Activated naive CD8-positive, alpha-beta T cell (primary cell): ENCODE results near the gene MBP.
A peak's percentile ranks its signal among the peaks of the same experiment; 100 is the strongest.

Experiments used
- H3K27ac Mint-ChIP-seq: one replicate; pipeline ENCODE4 v1.8.0; 2021; ENCODE audit warnings: mixed read lengths
- H3K27me3 Mint-ChIP-seq: one replicate; pipeline ENCODE4 v1.8.0; 2021; ENCODE audit warnings: mixed read lengths
- H3K36me3 Mint-ChIP-seq: one replicate; pipeline ENCODE4 v1.8.0; 2021; ENCODE audit warnings: mixed read lengths
- H3K4me1 Mint-ChIP-seq: one replicate; pipeline ENCODE4 v1.8.0; 2021; ENCODE audit warnings: low read depth, mixed read lengths
- H3K4me3 Mint-ChIP-seq: one replicate; pipeline ENCODE4 v1.8.0; 2021; ENCODE audit warnings: mild to moderate bottlenecking, mixed read lengths
- H3K9me3 Mint-ChIP-seq: one replicate; pipeline ENCODE4 v1.8.0; 2021; ENCODE audit warnings: low read depth, mixed read lengths

MBP gene

DNA sequence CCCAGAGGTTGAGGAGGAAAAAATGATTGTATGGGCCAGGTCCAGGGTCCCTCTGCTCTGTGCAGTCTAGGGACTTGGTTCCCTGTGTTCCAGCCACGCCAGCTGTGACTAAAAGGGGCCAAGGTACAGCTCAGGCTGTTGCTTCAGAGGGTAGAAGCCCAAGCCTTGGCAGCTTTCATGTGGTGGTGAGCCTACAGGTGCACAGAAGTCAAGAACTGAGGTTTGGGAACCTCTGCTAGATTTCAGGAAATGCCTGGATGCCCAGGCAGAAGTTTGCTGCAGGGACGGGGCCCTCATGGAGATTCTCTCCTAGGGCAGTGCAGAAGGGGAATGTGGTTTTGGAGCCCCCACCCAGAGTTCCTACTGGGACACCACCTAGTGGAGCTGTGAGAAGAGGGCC, 10.6 kb upstream of the MBP start:
- Mint-ChIP-seq H3K4me1 (peaks cover 48% of the 10 kb centered on the region), H3K9me3 (no peaks in the 10 kb centered on the region), H3K27ac (no peak overlapping the region), H3K4me3 (no peak overlapping the region), H3K36me3 (peaks cover 6% of the 10 kb centered on the region), H3K27me3 (no peaks in the 10 kb centered on the region)

DNA sequence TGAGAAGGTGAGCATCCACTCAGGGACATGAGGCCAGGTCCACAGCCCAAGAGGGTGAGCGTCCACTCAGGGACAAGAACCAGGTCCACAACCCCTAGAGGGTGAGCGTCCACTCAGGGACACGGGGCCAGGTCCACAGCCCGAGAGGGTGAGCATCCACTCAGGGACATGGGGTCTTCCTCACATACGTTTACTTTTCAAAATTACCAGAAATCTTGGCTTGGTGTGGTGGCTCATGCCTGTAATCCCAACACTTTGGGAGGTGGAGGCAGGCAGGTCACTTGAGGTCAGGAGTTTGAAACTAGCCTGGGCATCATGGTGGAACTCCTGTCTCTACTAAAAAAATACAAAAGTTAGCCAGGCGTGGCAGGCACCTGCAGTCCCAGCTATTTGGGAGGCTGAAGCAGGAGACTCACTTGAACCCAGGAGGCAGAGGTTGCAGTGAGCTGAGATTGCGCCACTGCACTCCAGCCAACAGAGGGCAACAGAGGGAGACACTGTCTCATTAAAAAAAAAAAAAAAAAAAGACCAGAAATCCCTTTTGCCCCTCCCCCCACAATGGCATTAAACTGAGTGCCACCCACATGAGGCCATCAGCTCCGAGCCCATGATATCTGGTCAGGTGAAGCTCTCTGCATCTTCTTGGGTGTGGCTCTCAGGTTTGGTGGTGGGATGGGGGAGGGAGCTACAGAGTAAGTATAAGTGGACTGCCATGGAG, 9.0 kb upstream of the MBP start:
- Mint-ChIP-seq H3K9me3 (no peaks in the 10 kb centered on the region), H3K36me3 (peaks cover 6% of the 10 kb centered on the region), H3K27ac (no peak overlapping the region), H3K4me3 (no peak overlapping the region), H3K4me1 (peaks cover 33% of the 10 kb centered on the region), H3K27me3 (no peaks in the 10 kb centered on the region)

DNA sequence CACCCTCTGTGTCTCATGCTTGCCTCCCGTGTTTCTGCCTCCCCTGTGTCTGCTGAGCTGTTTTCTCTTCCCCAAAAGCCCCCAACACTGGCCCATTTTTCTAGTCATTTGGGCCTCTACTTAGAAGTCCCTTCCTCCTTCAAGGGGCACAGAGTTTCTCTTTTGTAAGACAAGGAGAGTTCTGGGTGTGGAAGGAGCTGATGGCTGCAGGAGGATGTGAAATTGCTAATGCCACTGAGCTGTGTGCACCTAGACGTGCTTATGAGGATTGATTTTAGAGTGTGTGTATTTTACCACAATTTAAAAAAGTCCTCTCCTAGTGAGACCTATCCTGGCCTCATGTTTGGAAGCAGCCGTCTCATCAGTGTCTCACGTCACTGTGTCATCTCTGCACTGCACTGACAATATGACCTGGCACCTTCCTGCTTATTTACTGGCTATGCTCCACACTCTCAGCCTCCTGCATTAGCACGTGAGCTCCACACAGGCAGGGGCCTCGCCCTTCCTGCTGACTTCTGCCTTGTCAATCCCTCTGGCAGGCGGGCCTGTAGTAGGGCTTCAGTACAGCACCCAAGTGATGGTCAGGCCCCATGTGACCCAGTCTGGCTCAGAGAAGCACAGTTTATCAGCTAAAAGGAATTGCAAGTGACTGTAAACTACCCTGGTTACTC, 8.0 kb upstream of the MBP start:
- Mint-ChIP-seq H3K4me1 (peaks cover 28% of the 10 kb centered on the region), H3K4me3 (no peak overlapping the region), H3K27me3 (no peaks in the 10 kb centered on the region), H3K27ac (peak overlapping the region; percentile 66), H3K9me3 (no peaks in the 10 kb centered on the region), H3K36me3 (peaks cover 6% of the 10 kb centered on the region)

DNA sequence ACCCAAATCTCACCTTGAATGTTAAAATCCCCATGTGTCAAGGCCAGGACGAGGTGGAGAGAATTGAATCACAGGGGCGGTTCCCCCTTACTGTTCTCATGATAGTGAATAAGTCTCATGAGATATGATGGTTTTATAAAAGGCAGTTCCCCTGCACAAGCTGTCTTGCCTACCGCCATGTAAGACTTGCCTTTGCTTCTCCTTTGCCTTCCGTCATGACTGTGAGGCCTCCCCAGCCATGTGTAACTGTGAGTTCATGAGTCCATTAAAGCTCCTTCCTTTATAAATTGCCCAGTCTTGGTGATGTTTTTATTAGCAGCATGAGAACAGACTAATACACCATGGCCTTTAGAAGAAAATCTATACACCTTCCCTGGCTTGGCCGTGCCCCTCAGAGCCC, 7.4 kb upstream of the MBP start:
- Mint-ChIP-seq H3K27ac (no peak overlapping the region), H3K27me3 (no peaks in the 10 kb centered on the region), H3K9me3 (no peaks in the 10 kb centered on the region), H3K4me1 (peaks cover 28% of the 10 kb centered on the region), H3K4me3 (no peak overlapping the region), H3K36me3 (peaks cover 6% of the 10 kb centered on the region)

DNA sequence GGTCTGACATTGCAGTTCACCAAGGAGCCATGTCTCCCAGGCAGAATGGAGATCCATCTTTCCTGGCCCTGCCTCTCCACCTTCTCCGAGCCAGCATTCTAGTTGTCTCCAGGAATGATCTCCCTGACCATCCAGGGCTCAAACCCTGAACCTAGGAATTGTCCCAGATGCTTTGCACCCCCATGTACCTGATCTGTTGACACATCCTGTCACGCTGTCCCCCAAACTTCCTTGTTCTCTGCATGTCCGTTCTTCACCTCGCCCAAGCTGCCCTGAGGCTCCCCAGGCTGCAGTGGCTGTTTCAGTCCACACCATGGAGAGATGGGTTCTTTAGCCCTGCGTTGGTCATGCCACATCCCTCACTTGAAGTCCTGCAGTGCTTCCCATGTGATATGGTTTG, 7.0 kb upstream of the MBP start:
- no peaks in the 10 kb centered on the region for H3K9me3 Mint-ChIP-seq
- no peaks in the 10 kb centered on the region for H3K27me3 Mint-ChIP-seq
- H3K4me1 Mint-ChIP-seq: peaks cover 30% of the 10 kb centered on the region
- H3K4me3 Mint-ChIP-seq: no peak overlapping the region
- no peak overlapping the region for H3K27ac Mint-ChIP-seq
- H3K36me3 Mint-ChIP-seq: peaks cover 6% of the 10 kb centered on the region

DNA sequence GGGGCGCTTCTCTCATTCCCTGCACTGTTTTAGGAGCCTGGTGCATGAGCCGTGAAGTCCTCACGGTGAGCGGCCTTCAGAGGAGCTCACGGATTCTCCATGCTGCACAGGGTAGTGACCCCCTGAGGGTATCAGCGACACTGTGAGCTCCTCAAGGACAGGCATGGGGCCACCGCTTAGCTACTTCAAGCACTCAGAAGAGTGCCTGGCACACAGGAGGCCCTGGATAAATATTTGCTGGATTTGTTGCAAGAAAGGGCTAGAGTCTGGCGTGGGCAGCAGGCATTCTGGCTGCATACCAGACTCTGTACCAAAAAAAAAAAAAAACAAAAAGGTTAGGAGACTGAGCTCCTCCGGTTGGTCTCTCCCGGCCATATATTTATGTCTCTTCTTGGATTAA, 5.7 kb upstream of the MBP start:
- Mint-ChIP-seq H3K27me3 (no peaks in the 10 kb centered on the region), H3K9me3 (no peaks in the 10 kb centered on the region), H3K36me3 (peaks cover 2% of the 10 kb centered on the region), H3K4me3 (no peak overlapping the region), H3K27ac (no peak overlapping the region), H3K4me1 (peaks cover 37% of the 10 kb centered on the region)

DNA sequence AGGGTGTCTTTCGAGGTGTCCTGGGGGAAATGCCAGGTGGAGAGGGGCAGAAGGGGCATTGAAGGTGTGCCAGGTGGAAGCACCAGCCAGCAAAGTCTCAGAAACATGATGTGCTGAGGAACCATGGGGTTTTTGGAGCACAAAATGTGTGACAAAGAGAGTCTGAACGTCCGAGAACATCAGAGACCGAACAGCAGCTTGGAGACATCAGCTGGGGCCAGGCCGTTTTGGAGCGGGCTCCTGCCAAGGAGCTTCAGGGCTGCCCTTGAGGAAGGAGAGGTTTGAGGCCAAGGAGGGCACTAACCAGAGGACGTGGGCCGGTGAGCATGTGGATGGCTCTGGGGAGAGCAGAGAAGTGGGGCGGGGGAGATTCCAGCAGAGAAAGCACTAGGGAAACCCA, 5.3 kb upstream of the MBP start:
- H3K9me3 Mint-ChIP-seq: no peaks in the 10 kb centered on the region
- H3K27me3 Mint-ChIP-seq: no peaks in the 10 kb centered on the region
- H3K27ac Mint-ChIP-seq: no peak overlapping the region

DNA sequence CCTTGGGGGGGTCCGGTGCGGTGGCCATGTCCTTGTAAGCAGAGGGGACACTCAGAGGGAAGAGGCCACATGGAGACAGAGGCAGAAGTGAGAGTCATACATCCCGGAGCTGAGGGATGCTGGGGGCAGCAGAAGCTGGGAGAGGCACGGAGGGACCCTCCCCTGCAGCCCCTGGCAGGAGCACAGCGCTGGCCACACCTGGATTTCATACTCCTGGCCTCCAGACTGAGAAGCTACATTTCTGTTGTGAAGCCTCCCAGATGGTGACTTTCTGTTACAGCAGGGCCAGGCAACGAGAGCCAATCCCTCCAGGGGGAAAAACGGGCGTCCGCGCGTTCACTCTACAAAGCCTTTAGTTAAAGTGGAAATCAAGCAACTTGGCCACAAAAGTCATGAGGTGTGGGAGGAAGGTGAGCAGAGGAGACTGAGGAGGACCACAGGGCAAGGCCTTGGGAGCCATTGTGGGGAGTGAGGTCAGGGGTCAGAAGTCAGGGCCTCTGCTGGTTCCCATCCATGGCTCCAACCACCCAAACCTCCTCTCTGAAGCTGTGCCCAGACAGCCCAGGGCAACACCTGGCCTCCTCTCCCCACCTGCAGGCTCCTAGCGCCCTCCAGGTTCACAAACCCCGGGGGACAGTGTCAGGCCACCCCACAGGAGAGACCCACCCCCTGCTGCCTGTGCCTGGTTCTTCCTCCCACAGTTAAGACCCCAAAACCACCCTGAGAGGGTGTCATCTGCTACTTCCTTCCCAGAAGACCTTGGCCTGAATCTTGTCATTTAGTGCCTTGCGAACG, 4.5 kb upstream of the MBP start:
- Mint-ChIP-seq H3K27me3 (no peaks in the 10 kb centered on the region), H3K9me3 (no peaks in the 10 kb centered on the region), H3K36me3 (no peaks in the 10 kb centered on the region), H3K4me3 (no peak overlapping the region), H3K27ac (no peak overlapping the region), H3K4me1 (peaks cover 37% of the 10 kb centered on the region)

More for the DNA sequence above, 5.3 kb upstream of the MBP start:
- Mint-ChIP-seq H3K4me3 (no peak overlapping the region), H3K36me3 (peaks cover 2% of the 10 kb centered on the region), H3K4me1 (peaks cover 38% of the 10 kb centered on the region)

GRCh38 chr18:77136076-77136718, 3.6 kb upstream of the MBP start:
- Mint-ChIP-seq H3K27me3 (no peaks in the 10 kb centered on the region), H3K4me3 (no peak overlapping the region), H3K27ac (no peak overlapping the region), H3K9me3 (no peaks in the 10 kb centered on the region), H3K4me1 (peaks cover 35% of the 10 kb centered on the region), H3K36me3 (no peaks in the 10 kb centered on the region)

DNA sequence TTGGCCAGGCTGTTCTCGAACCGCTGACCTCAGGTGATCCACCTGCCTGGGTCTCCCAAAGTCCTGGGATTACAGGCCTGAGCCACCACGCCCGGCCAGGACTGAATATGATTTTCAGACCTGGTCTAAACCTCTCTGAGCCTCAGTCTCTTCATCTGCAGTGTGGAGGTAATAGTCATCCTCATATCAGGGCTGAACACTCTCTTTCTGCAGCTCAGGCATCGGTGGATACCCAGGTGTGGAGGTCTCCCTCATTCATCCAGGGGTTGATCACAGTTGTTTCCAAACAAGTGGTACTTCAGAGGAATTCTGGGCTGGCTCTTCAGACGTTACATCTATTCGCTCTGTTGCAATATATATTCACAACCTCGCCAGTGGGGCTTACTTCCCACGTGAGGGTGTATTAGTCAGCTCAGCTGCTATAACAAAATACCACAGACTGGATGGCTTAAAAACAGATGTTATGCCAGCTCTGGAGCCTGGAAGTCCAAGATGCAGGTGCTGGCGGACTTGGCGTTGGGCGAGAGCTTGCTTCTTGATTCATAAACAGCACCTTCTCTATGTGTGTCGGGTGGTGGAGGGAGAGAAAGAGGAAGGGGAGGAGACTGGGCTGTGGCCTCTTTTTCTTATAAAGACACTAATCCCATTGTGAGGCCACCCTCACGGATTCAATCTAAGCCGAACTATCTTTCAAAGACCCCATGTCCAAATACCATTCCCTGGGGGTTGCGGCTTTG, 2.9 kb upstream of the MBP start:
- peak overlapping the region; percentile 25 for H3K27ac Mint-ChIP-seq
- peaks cover 33% of the 10 kb centered on the region for H3K4me1 Mint-ChIP-seq
- H3K9me3 Mint-ChIP-seq: no peaks in the 10 kb centered on the region
- no peaks in the 10 kb centered on the region for H3K36me3 Mint-ChIP-seq
- H3K27me3 Mint-ChIP-seq: no peaks in the 10 kb centered on the region
- H3K4me3 Mint-ChIP-seq: no peak overlapping the region

DNA sequence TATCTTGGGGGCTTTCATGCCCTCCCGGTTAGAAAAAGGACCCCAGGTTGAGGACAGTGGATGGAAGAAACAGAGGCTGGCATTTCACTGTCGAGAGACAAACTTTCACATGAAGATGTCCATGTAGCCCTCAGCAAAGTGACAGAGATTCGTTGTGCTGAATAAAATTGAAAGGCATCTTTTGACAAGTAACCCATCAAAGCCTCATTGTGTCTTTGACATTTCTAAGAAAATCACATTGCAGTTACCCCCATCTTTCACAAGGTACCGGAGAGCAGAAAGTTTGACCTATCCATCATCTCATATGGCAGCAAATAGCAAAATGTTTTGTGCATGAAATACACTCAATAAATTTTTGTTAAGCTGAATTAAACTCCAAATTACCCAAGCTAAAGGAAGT, 2.0 kb upstream of the MBP start:
- H3K27ac Mint-ChIP-seq: peak overlapping the region; percentile 61
- peaks cover 33% of the 10 kb centered on the region for H3K4me1 Mint-ChIP-seq
- peak overlapping the region; percentile 6 for H3K4me3 Mint-ChIP-seq
- H3K36me3 Mint-ChIP-seq: no peaks in the 10 kb centered on the region
- H3K9me3 Mint-ChIP-seq: no peaks in the 10 kb centered on the region
- H3K27me3 Mint-ChIP-seq: no peaks in the 10 kb centered on the region

DNA sequence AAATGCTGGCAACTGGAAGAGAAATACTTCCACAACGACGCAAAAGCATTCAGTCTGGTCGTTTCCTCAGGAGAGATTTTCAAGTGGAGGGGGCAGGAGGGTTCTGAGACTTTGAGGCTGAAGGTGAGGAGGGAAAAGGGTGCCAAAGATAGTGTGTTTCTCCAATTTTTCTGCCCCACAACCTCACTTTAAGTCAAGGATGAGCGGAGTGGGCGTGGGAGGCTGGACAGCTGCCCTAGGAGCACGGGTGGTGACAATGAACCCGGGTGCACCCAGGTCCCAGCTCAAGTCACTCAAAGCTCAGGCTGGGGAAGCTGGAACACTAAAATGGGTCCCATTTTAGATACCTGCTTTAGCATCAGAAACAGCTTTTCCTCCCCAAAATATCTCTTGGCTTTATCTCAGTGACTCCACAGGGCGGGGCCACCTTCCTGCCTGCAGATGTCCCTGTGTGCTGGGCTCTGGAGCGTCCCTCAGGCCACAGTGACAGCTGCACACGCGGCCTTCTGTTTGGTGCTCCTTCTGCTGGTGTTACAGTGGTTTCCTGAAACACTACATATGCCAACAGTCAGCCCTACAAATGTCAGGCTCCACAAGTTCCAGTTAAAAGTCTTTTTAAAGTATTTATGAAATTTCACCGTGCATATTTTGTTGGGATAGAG, 1.4 kb upstream of the MBP start:
- Mint-ChIP-seq H3K9me3 (no peaks in the 10 kb centered on the region), H3K27ac (peak overlapping the region; percentile 81), H3K4me3 (peak overlapping the region; percentile 76), H3K36me3 (no peaks in the 10 kb centered on the region), H3K4me1 (peaks cover 37% of the 10 kb centered on the region), H3K27me3 (no peaks in the 10 kb centered on the region)

- Mint-ChIP-seq H3K4me3 (peak overlapping the region; percentile 76), H3K27ac (peak overlapping the region; percentile 43), H3K27me3 (no peaks in the 10 kb centered on the region), H3K36me3 (no peaks in the 10 kb centered on the region), H3K4me1 (peaks cover 44% of the 10 kb centered on the region), H3K9me3 (no peaks in the 10 kb centered on the region)
These were observed 660 bp upstream of the MBP start for GRCh38 chr18:77133051-77133834.
